Endodermal cell (in vitro differentiated cells): ENCODE data around the gene GPR137B. TPM values are rescaled to one million over a fixed set of nuclear protein-coding genes. Genes with fewer than 3 reads are reported as not detected.

Source experiments
- DNase-seq: peaks from one replicate; pipeline ENCODE4 v3.0.0-alpha.2; 2017
- H3K27ac ChIP-seq: 2 replicates; pipeline ENCODE4 v1.5.1; 2013; ENCODE audit warnings: mild to moderate bottlenecking, low read depth, low read length, moderate library complexity
- H3K27me3 ChIP-seq: 2 replicates; pipeline ENCODE4 v1.6.1; 2013; ENCODE audit warnings: mild to moderate bottlenecking, low read length, moderate library complexity; ENCODE audit not compliant: insufficient read depth, control insufficient read depth, poor library complexity, severe bottlenecking
- H3K36me3 ChIP-seq: 2 replicates; pipeline ENCODE4 v1.7.0; 2013; ENCODE audit warnings: mild to moderate bottlenecking, low read length, moderate library complexity; ENCODE audit not compliant: control insufficient read depth, insufficient read depth
- H3K4me1 ChIP-seq: one replicate; pipeline ENCODE4 v1.7.0; 2013; ENCODE audit warnings: low read length; ENCODE audit not compliant: control insufficient read depth, insufficient read depth
- H3K4me3 ChIP-seq: 2 replicates; pipeline ENCODE4 v1.5.1; 2013; ENCODE audit warnings: mild to moderate bottlenecking, low read length, moderate library complexity
- H3K9ac ChIP-seq: 2 replicates; pipeline ENCODE4 v1.6.1; 2013; ENCODE audit warnings: mild to moderate bottlenecking, low read length, moderate library complexity; ENCODE audit not compliant: poor library complexity, severe bottlenecking; ENCODE audit errors: extremely low read depth
- H3K9me3 ChIP-seq: 2 replicates; pipeline ENCODE4 v1.6.1; 2013; ENCODE audit warnings: mild to moderate bottlenecking, low read length, moderate library complexity; ENCODE audit not compliant: control insufficient read depth
- H3K27ac Mint-ChIP-seq: 2 replicates; pipeline ENCODE4 v1.8.0; 2020; ENCODE audit warnings: mixed read lengths
- H3K27me3 Mint-ChIP-seq: 2 replicates; pipeline ENCODE4 v1.8.0; 2021; ENCODE audit warnings: mild to moderate bottlenecking, mixed read lengths; ENCODE audit not compliant: insufficient read depth
- H3K36me3 Mint-ChIP-seq: 2 replicates; pipeline ENCODE4 v1.8.0; 2020; ENCODE audit warnings: low read depth, mixed read lengths
- H3K4me1 Mint-ChIP-seq: 2 replicates; pipeline ENCODE4 v1.8.0; 2020; ENCODE audit warnings: mixed read lengths
- H3K4me3 Mint-ChIP-seq: 2 replicates; pipeline ENCODE4 v1.8.0; 2020; ENCODE audit warnings: mild to moderate bottlenecking, moderate library complexity, mixed read lengths
- H3K9me3 Mint-ChIP-seq: 2 replicates; pipeline ENCODE4 v1.8.0; 2020; ENCODE audit warnings: mild to moderate bottlenecking, mixed read lengths
- CTCF ChIP-seq: fragments of 200-600 bp; sonication (generic); conservative IDR thresholded peaks from 2 replicates; pipeline ENCODE4 v1.5.0; 2021; ENCODE audit warnings: antibody characterized with exemption, mild to moderate bottlenecking
- WGBS, 2 experiments: methylation state at CpG; one replicate each; pipeline versions ENCODE4 v1.1.5 to v1.1.7; 2013; ENCODE audit warnings: missing lambda C conversion rate in 2 of 2, mixed read lengths in 1 of 2; ENCODE audit not compliant: insufficient coverage in 1 of 2, insufficient read length in 1 of 2; 5-methylcytosine and 5-hydroxymethylcytosine counted together
- total RNA-seq, 2 donors: library from RNA; stranded (reverse); fragmentation: NEBNext Ultra II Directional in 1 of 2; extraction: Animal tissue kit (Norgen Biotek cat#: 25700) in 1 of 2; gene quantifications; 2 replicates in 1 of 2; 3 replicates in 1 of 2; pipeline ENCODE4 v1.2.1, GENCODE V29; 2021

The GPR137B gene
- total RNA-seq, 2 donors from 2014 or later = 2.8 to 6.7 TPM

GRCh38 chr1:236207569-236207968 is 65.2 kb downstream of the GPR137B start:
- Mint-ChIP-seq H3K9me3 (peaks cover 12% of the 10 kb centered on the region), H3K27me3 (no peaks in the 10 kb centered on the region), H3K27ac (no peak overlapping the region), H3K4me3 (no peak overlapping the region), H3K4me1 (peaks cover 3% of the 10 kb centered on the region), H3K36me3 (peaks cover 3% of the 10 kb centered on the region)
- Histone ChIP-seq H3K4me3 (no peak overlapping the region), H3K9ac (no peak overlapping the region), H3K9me3 (peaks cover 9% of the 10 kb centered on the region), H3K4me1 (no peaks in the 10 kb centered on the region), H3K27me3 (peaks cover 6% of the 10 kb centered on the region), H3K27ac (no peak overlapping the region), H3K36me3 (no peaks in the 10 kb centered on the region)
- TF ChIP-seq CTCF = no peak
- 93 to 94% methylated on average over 2 to 4 of the region's 4 CpGs for WGBS, 2 experiments
- DNase-seq = no peak

GRCh38 chr1:236209185-236209584 is 66.8 kb downstream of the GPR137B start:
- H3K4me3 ChIP-seq = no peak overlapping the region
- peaks cover 6% of the 10 kb centered on the region for H3K27me3 ChIP-seq
- no peak for DNase-seq
- H3K27me3 Mint-ChIP-seq = no peaks in the 10 kb centered on the region
- H3K9me3 ChIP-seq = no peaks in the 10 kb centered on the region
- no peaks in the 10 kb centered on the region for H3K36me3 ChIP-seq
- no peak overlapping the region for H3K4me3 Mint-ChIP-seq
- no peak overlapping the region for H3K27ac ChIP-seq
- 88% methylated on average over 2 of the region's 2 CpGs; no CpG with 5 or more reads in 1 of the 2 experiments for WGBS, 2 experiments
- no peak overlapping the region for H3K27ac Mint-ChIP-seq
- no peaks in the 10 kb centered on the region for H3K4me1 ChIP-seq
- TF ChIP-seq CTCF = no peak
- H3K9me3 Mint-ChIP-seq = no peaks in the 10 kb centered on the region
- H3K36me3 Mint-ChIP-seq = no peaks in the 10 kb centered on the region
- peaks cover 3% of the 10 kb centered on the region for H3K4me1 Mint-ChIP-seq
- no peak overlapping the region for H3K9ac ChIP-seq

- no peaks in the 10 kb centered on the region for H3K36me3 ChIP-seq
- H3K27ac ChIP-seq = no peak overlapping the region
- no peak overlapping the region for H3K27ac Mint-ChIP-seq
- TF ChIP-seq CTCF = no peak
- no peaks in the 10 kb centered on the region for H3K9me3 ChIP-seq
- H3K4me1 Mint-ChIP-seq = peaks cover 3% of the 10 kb centered on the region
- H3K4me1 ChIP-seq = no peaks in the 10 kb centered on the region
- peaks cover 6% of the 10 kb centered on the region for H3K27me3 ChIP-seq
- H3K36me3 Mint-ChIP-seq = no peaks in the 10 kb centered on the region
- no peaks in the 10 kb centered on the region for H3K27me3 Mint-ChIP-seq
- no peak overlapping the region for H3K4me3 Mint-ChIP-seq
- no peak for DNase-seq
- no peaks in the 10 kb centered on the region for H3K9me3 Mint-ChIP-seq
- no peak overlapping the region for H3K9ac ChIP-seq
- H3K4me3 ChIP-seq = no peak overlapping the region
Observed at GRCh38 chr1:236209713-236210112, 67.4 kb downstream of the GPR137B start.
